SK-N-DZ (cell line): ENCODE measurements around the gene ZDHHC11B.
"Not testable (repeated sequence)": the region's sequence is repeated elsewhere in the genome, so short reads cannot be mapped to it uniquely, and the experiment has no call there.

Source experiments
- DNase-seq: peaks from one replicate; pipeline ENCODE4 v3.0.0-alpha.2; 2015; ENCODE audit warnings: low spot score

The ZDHHC11B gene

DNA sequence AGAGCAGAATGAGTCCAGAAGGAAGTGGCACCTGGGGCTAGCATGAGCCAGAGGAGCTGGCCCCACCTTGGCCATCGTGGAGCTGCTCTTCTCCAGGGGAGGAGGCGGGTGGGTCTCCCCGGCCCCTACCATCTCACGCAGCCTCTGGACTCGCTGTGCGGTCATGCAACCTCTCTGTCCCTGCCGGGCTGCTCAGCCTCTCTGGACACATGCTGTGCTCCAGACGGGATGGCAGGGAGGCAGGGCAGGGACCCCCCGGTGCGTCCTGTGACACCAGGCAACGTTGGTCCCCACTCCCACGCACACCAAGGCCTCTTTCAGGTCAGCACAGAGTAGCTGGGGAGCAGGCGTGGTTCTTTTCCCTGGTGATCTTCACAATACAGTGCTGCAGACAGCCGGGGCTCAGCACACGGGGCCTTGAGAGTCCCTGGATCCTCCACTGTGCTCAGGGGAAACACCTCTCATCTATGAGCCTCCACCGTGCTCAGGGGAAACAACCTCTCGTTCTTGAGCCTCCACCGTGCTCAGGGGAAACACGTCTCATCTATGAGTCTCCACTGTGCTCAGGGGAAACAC lies 30.9 kb downstream of the ZDHHC11B start:
- DNase-seq: not testable (repeated sequence)

DNA sequence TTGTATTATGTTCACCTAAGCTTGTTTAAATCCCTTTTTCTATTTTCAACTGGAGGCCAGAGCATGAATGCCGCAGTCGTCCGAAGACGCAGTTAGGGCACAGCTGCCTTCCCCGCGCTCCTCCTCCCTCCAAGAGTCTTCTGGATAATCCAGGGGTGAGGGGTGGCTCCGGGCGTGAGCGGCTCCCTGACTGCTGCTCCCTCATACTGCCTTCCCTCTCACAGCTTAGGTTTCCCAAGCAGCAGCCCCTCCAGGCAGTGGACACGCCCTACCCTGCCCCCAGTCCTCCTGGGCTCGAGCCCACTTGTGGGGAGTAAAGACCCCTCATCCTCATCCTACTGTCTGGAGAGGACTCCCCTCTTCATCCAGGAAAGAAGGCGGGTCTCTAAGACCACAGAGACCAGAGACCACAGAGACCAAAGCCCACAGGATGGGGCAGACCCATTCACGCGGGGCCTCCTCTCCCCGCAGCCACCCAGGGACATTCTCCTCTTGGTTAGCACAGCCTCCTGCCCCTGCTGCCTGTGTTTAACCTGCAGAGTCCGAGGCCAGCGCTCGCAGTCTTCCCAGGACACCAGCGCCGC lies 31.9 kb downstream of the ZDHHC11B start:
- DNase-seq: not testable (repeated sequence)

DNA sequence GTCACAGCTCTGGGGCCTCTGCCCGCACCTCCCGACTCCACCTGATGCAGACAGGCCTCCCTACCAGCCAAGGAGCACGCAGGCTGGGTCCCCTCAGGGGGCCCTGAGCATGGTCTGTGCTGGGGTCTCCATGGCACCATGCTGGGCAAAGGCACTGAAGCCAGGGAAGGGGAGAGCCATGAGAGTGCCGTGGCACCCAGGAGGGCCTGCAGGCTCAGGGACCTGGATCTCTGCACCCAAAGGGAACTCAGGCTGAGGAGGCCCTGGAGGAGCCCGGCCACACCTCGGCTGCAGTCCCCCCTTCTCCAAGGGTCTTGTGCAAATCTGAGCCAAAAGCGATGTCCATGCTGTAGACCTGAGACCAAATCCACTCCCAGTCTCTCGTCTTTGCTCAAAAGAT lies 32.5 kb downstream of the ZDHHC11B start:
- DNase-seq: not testable (repeated sequence)

DNA sequence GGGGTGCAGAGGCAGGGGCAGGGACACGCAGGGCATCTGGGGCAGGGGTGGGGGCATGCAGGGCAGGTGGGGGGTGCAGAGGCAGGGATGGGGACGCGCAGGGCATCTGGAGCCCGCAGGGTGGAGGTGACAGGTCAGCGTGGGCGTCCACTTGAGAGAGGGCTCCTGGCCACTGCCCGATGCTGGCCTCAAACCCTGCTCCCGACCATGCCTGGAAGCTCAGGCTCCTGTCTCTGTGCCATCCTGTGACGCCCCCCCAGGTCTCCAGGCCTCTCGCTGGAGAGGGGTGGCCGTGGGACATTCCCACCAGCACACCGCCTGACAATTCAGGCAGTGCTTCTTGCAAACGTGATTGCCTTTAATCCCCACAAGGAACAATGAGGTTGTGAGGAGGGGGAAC lies 33.0 kb downstream of the ZDHHC11B start:
- DNase-seq: no peak

DNA sequence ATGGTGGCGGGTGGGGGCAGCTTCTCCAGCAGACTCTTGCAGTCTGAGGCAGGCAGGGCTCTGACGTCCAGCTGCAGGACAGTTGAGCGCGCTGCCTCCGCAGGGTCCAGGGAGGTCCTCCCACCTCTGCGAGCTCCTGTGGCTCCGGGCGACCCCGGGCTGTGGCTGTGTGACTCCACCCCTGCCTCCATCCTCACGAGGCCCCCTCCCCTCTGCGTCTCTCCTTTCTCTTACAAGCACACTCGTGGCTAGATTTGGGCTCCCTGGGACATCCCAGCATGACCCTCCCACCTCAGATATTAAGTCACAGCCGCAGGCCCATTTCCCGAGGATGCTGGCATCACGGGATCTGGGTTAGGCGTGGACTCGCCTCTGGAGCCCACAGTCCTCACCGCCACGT lies 34.3 kb downstream of the ZDHHC11B start:
- not testable (repeated sequence) for DNase-seq

DNA sequence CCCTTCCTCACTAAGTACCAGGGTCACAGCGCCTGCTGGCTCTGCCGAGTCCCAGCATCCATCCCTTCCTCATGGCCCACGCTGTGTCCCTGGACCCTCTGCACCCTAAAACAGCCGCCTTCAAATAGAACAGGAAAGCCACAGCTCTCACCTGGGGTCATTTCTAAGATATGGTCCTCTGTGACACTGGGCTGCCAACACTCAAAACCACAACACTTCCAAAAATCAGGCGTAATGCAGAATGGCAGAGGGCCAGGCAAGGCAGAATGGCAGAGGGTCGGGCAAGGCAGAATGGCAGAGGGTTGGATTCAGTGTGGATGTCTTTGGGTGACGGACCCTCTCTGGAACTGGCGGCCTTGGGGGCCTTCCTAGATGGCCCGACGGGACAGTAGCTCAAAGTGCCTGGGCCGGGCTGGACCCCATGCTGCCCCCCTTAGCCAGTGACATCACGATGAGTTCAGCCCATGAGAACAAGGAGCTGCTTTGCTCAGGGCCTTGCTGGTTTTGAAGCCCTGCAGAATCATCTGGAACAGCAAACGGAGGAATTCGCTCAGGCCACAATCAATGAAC lies 35.3 kb downstream of the ZDHHC11B start:
- no peak for DNase-seq

DNA sequence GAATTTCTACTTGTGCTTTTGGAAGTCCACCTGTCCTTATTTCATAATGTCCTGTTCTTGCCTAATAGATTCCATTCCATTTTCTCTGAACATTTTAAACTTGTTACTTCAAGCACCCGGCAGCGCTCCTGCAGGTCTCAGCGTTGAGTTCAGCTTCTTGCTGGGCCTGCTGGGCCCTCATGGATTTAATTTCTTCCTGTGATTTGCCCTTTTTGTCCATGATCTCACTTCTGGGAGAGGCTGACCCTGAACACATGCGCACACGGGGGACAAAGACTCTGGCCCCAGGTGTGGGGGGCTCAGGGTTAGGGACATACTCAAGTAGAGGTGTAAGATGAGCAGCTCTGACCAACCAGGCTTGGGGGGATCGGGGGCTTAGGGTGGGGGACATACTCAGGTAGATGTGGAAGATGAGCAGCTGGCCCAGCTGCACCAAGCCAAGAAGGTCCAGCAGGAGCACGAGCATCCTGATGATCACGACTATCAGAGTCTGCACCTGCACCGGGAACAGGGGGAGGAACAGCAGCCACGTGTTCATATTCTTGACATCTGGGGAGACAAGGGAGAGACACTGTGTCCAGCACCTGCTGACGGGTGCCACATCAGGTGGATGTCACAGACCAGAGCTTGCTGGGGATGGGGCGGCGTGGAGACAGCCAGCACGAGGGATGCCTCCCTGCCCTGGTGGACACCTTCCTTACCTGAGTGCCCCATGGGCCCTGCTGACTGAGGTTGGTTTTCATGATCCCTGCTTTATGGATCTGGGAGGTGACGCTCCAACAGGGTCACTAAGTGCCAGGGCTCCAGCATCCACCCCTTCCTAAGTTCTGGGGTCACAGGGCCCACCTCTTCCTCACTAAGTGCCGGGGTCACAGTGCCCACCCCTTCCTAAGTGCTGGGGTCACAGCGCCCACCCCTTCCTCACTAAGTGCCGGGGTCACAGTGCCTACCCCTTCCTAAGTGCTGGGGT lies 36.2 kb downstream of the ZDHHC11B start:
- not testable (repeated sequence) for DNase-seq

DNA sequence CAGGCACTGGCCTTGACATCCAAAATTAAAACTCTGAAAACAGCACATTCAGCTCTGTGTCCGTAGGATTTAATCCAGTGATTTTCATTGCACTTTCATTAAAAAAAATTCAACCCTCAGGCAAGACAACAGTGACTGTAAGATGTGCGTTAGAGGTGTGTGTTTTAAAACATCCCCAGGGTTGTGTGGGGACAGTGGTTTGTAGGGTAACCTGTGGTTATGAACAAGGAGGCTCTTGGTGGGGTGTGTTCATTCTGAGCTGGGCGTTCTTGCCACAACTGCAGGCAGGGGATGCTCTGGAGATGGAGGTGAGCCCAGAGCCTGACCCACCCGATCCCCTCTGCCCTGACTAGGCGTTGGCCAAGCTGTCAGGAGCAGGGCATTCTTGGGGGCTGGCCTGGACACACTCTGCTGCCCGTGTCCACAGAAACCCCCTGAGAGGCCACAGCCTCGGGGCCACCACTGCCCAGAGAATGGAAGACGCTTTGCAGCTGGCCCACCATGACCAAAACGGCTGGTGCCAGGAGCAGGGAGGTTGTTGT lies 37.2 kb downstream of the ZDHHC11B start:
- not testable (repeated sequence) for DNase-seq

DNA sequence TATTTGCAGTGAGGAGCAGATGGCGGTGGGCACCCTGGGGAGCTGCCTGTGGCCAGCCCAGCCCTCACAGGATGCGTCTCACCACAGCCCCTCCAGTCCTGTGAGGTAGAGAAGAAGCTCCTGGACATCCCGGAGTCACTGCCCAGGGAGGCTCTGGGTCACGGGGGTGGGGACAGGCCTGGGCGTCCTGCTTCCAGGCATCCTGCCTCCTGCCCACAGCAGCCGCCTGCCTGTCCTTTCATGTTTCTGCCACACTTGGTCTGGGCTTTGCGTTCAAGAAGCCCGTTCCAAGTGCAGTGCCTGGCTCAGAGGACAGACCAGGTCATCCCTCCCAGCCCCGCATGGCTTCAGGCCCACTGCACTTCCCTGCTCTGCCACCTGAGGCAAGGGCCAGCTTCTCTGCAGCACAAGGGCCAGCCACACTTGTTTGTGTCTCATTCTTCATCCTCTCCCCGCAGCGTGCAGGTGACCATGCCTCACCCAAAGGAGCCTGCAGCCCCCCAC lies 38.2 kb downstream of the ZDHHC11B start:
- no peak for DNase-seq

DNA sequence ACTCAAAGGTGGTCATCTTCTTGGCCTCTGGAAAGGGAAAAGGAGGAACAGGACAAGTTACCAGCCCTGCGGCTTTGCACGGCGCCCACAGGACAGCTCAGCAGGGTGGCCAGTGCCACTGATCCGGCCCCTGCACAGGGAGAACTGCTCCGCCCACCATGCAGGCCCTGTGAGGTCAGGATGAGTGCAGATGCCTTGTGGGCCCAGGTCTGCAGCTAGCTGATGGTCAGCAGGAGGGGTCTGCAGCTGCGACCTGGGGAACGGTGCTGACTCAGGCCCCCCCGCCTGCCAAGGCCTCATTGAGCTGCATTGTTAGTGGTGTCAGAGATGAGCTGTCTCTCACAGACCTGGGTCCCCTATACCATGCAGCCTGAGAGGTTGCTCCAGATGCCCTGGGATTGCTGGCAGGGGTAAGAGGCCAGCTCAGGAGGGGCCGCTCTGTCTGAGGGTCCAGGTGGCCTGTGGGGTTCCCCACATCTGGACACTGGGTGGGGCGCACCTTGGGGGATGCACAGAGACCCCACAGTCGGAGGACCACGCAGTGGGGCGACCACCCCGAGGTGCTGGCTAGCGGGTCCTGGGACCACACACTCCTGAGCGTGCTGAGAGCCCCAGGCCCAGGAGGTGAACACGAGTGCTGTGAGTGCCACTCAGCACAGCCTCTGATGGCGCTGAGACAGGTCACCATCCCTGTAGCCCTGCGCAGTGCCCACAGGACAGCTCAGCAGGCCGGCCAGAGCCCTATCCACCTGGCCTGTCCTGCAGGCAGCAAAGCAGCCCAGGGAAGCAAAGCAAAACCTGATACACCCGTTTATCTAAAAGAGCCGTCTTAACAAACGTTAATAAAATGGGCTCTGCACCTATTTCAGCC lies 39.0 kb downstream of the ZDHHC11B start:
- DNase-seq: not testable (repeated sequence)

DNA sequence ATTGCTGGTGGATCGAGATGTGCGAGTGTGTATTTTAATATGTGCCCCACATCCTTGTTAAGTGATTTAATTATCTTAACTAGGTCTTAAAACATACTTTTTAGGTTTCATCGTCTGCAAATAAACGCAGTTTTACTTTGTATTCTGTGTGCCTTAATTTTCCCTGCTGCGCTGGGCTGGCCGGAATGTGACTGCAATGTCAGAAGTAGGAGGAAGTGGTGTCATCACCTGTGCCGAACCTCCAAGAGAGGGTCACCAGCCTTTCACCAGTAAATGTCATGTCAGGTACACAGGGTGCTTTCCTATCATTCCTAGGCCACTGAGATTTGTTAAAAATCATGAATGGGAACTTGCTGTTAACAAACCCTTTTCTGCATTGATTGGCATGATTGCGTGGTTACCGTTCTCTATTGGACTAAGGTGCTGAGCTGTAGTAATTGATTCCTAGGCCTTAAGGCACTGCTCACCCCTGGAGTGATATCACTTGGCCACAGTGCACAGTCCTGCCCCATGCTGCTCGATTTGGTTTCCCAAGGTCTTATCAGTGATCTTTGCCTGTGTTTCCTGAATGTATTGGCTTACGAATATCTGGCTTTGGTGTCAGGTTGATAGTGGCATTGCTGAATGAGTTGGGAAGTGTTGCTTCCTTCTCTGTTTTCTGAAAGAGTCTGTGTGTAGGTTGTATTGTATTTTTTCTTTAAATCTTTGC lies 40.7 kb downstream of the ZDHHC11B start:
- DNase-seq: not testable (repeated sequence)

DNA sequence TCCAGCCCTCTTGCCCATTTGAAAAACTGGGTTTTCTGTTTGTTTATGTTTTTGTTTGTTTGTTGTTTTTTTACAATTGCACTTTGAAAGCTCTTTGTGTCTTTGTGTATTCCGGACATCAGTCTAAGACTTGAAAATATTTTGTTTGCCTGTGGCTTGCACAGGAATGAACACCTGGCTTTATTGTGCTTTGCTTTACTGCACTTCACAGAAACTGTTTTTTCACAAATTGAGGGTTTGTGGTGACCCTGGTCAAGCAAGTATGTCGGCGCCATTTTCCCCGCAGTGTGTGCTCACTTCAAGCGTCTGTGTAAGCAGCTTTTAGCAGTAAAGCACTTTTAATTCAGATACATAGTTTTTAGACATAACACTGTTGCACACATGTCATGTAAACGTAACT lies 42.3 kb downstream of the ZDHHC11B start:
- DNase-seq: not testable (repeated sequence)

DNA sequence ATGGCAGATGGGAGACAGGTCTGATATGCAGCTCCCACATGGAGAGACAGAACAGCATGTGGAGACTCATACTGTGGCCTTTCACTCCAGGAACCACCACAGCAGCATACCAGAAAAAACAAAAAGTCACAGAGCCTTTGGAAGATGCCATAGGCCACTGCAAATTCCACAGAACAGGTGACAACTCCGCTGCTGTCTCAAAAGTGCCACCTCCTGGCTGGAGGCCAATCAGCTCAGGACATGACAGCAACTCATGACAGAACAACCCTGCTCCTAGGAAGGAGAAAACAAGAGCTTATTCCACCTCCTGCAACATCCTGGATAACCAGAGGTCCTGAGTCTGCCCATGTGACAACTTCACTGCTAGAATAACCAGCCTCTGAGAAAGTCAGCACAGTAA lies 50.4 kb downstream of the ZDHHC11B start:
- not testable (repeated sequence) for DNase-seq

DNA sequence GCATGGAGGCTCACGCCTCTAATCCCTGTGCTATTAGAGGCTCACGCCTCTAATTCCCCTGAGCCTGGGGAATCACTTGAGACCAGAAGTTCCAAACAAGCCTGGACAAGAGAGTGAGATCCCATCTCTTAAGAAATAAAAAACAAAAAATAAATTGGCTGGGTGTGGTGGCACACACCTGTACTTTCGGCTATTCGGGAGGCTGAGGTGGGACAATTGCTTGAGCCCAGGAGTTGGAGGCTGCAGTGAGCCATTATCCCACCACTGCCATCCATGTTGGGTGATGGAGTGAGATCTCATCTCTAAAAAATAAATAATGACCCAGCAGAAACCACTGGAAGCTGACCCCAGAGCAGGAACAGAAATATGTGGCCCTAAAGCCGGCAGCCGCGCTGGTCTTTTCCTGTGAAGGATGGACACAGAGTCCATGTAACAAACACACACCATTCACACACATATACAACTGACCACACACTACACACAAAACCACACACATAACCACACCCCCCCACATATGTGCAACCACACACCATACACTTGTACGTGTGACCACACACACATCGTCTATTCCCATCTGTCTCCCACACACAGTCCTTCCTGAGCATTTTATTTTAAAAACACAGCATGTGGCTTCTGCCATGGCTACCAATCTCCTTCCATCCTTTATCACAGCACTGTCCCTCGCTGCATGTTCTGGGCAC lies 51.6 kb downstream of the ZDHHC11B start:
- not testable (repeated sequence) for DNase-seq

DNA sequence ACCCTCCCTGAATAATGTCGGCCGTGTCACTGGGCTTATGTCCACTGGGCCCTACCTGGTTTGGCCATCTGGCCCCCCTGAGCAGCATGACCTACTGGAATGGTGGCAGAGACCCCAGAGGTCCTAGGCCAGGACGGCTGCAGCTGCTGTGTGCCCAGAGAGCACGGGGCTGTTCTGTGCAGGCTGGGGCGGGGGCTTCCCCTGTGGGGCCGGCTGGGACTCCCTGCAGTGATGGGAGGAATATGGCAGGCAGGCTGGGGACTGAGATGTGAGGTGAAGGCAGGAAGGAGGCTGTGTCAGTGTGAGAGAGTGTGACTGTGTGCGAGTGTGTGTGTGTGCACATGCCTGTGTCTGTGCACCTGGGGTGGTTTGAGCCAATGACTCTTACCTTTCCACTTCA lies 55.3 kb downstream of the ZDHHC11B start:
- DNase-seq: not testable (repeated sequence)

DNA sequence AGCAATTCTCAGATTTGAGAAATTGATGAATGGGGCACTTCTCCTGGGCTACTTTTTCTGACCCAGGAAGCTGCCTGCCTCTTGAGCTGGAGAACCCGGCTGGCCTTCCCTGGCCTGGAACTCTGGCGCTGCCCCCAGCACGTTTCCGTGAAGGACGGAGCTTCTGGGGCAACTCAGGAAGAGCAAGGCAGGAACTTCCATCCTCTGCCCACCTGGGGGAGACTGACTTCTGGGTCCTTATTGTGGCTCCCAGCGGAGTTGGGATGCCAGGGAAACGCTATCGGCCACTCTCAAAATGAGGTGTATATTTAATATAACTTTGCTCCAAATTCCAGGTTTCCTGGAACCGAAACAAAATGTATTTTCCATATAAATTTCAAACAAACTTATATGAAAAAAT lies 57.4 kb downstream of the ZDHHC11B start:
- DNase-seq: not testable (repeated sequence)

DNA sequence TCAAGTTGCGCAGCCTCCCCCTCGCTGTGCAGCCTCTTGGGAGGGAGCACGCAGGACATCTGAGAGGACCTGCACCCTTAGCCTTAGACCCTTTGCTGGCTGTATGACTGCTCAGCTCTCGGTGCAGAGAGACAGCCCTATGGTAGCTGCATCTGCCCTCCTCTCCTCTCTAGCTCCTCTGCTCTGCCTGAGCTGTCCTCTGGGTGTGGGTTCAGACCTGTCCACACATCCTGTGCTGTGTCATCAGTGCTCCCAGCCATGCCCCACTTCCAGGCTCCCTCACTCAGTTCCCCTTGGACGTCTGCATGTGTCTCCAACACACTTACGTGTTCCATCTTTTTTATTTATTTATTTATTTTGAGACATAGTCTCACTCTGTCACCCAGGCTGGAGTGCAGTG lies 60.7 kb downstream of the ZDHHC11B start:
- DNase-seq: not testable (repeated sequence)

DNA sequence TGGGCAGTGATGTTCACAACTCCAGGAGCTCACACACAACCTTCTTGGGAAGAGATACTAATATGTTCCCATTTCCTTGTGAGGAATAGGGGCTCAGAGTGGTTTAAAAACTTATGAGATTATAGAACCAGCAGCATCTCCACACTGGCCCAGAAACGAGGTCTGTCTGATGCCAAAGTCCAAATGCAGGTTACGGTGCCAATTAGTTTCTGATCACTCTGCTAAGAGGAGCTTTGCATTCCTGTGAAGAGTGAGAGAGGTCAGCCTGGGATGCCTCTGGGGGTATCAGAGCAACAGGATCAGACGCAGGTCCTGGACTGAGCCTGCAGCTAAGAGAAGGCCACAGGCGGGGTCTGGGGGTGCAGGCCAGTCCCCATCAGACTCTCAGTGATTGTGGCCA lies 61.2 kb downstream of the ZDHHC11B start:
- not testable (repeated sequence) for DNase-seq

DNA sequence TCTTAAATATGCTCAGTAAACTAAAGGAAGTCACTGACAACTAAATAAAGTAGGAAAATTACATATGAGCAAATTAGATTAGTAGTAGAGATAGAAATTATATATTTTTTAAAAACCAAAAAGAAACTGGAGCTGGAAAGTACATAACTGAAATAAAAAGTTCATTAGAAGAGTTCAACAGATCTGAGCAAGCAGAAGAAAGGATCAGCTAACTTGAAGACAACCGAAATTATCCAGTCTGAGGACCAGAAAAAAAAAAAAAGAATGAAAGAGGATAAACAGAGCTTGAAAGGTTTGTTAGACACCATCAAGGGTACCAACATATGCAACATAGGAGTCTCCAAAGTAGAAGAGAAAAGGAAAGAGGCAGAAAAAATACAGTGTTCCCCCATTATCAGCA lies 65.2 kb downstream of the ZDHHC11B start:
- DNase-seq: not testable (repeated sequence)
